NCI-H1092 (cell line): ENCODE data around the gene TMEM97.
A peak's percentile ranks its signal among the peaks of the same experiment; 100 is the strongest.
"Not testable (repeated sequence)": the region's sequence is repeated elsewhere in the genome, so short reads cannot be mapped to it uniquely, and the experiment has no call there.

ENCODE experiments used
- DNase-seq: peaks from one replicate; lab custom pipeline; 2025; lab: John Stamatoyannopoulos, UW

The TMEM97 gene

DNA sequence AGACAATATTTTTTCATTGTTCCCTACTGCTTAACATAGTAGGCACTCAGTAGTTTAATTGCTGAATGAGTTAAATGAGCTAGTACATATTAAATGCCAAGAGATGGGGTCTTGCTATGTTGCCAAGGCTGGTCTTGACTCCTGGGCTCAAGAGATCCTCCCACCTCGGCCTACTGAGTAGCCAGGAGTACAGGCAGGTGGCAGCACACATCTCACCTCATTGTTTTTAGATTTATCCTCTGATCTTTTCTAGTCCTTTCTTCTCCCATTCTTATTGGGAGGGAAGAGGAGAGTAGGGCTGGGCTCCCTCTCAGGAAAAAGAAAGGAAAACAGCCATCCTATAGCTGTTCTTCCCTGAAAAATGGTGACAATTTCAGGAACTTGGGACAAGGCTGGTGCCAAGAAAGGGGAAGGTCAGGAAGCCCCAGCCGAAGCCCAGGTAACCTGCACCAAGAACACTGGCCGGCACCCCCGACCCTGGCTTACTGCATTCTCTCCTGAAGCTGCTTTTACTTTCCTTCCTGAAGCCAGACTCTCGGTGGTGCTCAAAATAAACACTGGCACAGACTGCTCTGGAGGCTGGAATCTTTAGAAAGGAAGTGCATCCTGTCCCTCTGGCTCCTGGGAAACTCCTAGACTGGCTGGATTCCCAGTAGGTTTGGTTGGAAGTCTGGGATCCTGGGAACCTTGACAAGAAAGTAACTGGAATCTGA, 19.2 kb downstream of the TMEM97 start:
- no peak for DNase-seq

DNA sequence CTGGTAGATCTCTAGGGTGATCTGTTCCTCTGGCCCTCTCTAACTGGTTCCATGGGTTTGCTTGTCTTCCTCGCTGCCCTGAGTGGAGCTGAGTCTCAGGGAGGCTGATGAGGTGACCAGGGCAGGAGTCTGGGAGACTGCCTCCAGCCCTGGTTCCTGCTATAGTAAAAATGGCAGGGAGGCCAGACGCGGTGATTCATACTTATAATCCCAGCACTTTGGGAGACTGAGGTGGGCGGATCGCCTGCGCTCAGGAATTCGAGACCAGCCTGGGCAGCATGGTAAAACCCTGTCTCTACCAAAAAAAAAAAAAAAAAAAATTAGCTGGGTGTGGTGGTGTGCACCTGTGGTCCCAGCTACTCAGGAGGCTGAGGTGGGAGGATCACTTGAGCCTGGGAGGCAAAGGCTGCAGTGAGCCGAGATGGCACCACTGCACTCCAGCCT, 19.8 kb downstream of the TMEM97 start:
- DNase-seq, result not testable (repeated sequence)

DNA sequence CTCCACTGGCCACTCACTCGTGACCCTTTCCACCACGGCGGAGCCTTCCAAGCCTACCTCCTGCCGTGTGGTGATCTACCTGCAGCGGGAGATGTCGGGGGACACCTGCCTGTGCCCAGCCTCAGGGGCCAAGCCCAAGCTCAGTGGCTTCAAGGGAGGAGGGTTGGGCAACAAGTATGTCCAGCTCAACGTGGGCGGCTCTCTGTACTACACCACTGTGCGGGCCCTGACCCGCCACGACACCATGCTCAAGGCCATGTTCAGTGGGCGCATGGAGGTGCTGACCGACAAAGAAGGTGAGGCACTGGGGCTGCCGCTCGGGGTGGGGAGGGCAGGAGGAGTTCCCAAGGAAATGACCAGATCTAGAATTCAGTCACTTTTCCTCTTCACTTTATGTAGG, 20.4 kb downstream of the TMEM97 start:
- DNase-seq, result no peak

DNA sequence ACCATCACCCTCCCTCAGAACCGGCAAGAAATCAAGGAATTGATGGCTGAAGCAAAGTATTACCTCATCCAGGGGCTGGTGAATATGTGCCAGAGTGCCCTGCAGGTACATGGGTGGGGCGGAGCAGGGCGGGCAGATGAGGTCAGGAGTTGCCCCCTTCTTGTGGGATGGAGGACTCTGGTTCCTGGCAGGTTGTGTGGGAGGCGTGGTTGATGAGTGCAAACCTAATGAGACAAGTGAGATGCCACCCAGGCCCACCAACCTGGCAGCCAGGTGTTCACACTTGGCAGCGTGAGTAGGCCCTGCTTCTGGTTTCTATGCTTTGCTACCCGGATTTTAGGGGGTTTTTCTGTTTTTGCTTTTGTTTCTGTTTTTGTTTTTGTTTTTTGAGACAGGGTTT, 21.4 kb downstream of the TMEM97 start:
- DNase-seq, result no peak

- DNase-seq, result no peak
These were observed 22.5 kb downstream of the TMEM97 start for GRCh38 chr17:28341516-28341915.

DNA sequence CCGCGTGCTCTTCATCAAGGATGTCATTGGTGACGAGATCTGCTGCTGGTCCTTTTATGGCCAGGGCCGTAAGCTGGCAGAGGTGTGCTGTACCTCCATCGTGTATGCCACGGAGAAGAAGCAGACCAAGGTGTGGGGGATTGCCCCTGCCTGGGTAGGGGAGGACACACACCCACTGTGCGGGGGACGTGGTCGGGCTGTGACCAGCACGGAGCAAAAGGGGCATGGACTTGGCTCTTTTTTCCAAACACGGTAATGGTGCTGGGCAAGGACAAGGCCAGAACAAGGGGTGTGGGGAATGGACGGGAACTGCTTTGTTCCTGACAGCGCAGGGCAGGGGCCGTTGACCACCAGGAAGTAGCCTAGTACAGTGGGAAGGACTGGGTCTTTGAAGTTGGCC, 23.3 kb downstream of the TMEM97 start:
- DNase-seq, result no peak

DNA sequence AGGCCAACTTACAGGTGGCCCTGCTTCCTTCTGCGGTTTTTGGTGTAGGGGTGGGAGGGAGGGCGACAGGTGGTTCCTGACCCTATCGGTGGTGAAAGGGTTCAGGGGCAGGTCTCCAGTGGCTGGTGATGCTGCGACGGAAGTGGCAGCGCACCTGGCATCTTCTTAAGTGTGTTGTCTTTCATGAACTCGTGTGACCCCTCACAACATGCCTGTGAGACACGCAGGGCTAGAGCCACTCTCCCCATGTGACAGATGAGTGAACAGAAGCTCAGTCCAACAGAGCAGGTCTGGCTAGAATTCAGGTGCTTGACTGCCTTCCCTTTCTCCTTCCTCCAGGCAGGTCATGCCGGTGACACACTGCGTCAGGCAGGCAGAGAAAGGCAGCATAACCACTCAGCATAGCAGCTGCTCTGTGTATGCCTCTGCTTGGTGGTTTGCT, 24.5 kb downstream of the TMEM97 start:
- no peak for DNase-seq

DNA sequence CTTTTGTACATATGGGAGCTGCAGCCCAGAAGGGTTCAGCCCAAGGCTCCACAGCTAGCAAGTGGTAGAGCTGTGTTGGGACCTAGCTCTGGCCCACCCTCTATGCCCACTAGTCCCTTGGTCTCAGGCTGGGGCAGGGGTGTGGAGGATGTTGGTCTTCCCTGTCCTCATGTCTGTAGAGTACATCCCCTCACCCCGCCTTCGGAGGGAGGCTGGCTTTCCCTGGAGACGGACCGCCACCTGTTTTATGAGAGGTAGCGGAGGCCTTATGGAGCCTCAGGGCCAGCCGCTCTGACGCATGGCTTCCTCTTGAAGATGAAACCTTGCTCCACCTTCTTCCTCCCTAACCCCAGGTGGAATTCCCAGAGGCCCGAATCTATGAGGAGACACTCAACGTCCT, 25.0 kb downstream of the TMEM97 start:
- no peak for DNase-seq

GRCh38 chr17:28344435-28344901, 25.5 kb downstream of the TMEM97 start:
- no peak for DNase-seq

GRCh38 chr17:28345419-28346198, 26.6 kb downstream of the TMEM97 start:
- DNase-seq, result no peak

GRCh38 chr17:28346199-28346580, 27.2 kb downstream of the TMEM97 start:
- DNase-seq, result no peak

- DNase-seq, result no peak
These were observed 27.8 kb downstream of the TMEM97 start for GRCh38 chr17:28346746-28347246.

- no peak for DNase-seq
These were observed 28.4 kb downstream of the TMEM97 start for GRCh38 chr17:28347261-28347891.

GRCh38 chr17:28348979-28349378, 30.0 kb downstream of the TMEM97 start:
- no peak for DNase-seq

- no peak for DNase-seq
These were observed 31.3 kb downstream of the TMEM97 start for GRCh38 chr17:28350271-28350670.

- DNase-seq, result peak; percentile 91
These were observed 38.3 kb downstream of the TMEM97 start, which contains the start of gene POLDIP2 for GRCh38 chr17:28357061-28357900. Gene POLDIP2, minus strand, starts transcription at chr17:28357527. Its CDS starts 79 bp downstream, at chr17:28357448.

DNA sequence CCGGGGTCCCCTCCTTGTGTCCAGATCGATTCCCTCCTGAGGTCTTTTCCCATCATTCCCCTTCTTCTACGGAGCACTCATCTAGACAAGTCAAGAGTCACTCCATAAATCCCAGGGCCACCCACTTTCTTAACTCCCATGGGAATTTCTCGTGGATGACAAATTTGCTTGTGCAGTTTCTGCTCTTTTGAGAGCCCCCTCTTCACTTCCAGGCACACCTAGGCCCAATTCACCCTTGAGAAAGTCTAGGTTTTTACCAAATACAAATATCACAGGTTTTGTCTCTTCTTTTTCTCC, 38.8 kb downstream of the TMEM97 start:
- no peak for DNase-seq

- no peak for DNase-seq
These were observed 44.2 kb downstream of the TMEM97 start for GRCh38 chr17:28363186-28363585.

GRCh38 chr17:28363776-28364650, 45.0 kb downstream of the TMEM97 start:
- DNase-seq, result no peak

DNA sequence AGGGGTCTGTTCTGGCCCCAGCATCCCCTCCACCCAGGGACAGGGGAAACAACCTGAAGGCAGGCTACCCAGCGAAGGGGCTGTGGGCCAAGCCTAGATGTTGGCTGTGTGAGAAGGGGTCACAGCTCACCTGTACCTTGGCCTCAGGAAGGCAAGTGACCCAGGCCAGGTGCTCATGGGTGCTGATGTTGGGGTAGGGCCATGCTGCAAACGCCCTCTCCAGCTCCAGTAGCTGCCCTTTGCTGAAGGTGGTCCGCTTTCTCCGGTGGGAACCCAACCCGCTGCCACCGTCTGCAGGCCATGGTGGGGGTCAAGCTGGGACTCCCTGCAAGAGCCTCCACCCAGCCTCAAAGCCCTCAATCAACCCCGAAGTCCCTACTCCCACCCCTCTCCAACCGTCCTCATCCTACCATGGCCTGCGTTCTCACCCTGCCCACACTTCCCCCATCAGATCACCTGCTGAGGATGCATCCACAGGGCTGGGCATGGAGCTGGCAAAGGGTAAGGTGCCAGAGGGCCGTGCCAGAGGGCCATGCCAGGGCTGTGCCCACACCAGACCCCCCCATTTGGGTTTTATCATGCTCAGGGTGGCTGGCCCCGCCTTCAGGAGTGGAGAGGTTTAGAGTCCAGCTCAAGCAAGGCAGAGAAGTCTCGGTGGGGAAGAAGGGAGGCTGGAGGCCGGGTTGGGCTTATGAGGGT, 45.8 kb downstream of the TMEM97 start, which contains the start of gene SEBOX:
SEBOX (minus strand) TSS at position 535 of the 699 bp plus-strand sequence; CDS start at position 487, 48 bp downstream.
- no peak for DNase-seq
